Body of pancreas (tissue), 4 donors: ENCODE measurements around the gene PCSK6.

Experiments used
- POLR2A ChIP-seq, 3 donors: fragments of 450-650 bp; IDR thresholded peaks; one replicate each; pipeline ENCODE4 v1.6.1; 2016; ENCODE audit warnings: antibody characterized with exemption in 3 of 3, mild to moderate bottlenecking in 2 of 3
- TF ChIP-seq, protein P1 (sequence below), 7 experiments: fragments of 450-650 bp in 4 of 7; fragments of 200-600 bp in 3 of 7; sonication (generic) in 3 of 7; IDR thresholded peaks; one replicate each; pipeline ENCODE4 v1.5.1; 2016 to 2019; ENCODE audit warnings: antibody characterized with exemption in 7 of 7

- TF ChIP-seq, protein P1, sequence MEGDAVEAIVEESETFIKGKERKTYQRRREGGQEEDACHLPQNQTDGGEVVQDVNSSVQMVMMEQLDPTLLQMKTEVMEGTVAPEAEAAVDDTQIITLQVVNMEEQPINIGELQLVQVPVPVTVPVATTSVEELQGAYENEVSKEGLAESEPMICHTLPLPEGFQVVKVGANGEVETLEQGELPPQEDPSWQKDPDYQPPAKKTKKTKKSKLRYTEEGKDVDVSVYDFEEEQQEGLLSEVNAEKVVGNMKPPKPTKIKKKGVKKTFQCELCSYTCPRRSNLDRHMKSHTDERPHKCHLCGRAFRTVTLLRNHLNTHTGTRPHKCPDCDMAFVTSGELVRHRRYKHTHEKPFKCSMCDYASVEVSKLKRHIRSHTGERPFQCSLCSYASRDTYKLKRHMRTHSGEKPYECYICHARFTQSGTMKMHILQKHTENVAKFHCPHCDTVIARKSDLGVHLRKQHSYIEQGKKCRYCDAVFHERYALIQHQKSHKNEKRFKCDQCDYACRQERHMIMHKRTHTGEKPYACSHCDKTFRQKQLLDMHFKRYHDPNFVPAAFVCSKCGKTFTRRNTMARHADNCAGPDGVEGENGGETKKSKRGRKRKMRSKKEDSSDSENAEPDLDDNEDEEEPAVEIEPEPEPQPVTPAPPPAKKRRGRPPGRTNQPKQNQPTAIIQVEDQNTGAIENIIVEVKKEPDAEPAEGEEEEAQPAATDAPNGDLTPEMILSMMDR (IDR thresholded peaks at IDR 0.05) = no peak
- TF ChIP-seq POLR2A (IDR thresholded peaks at IDR 0.05) = no peak
These were observed 41.2 kb downstream of the PCSK6 start for GRCh38 chr15:101448336-101448735.
